ENCODE measurements around the gene KCTD20.

DNA sequence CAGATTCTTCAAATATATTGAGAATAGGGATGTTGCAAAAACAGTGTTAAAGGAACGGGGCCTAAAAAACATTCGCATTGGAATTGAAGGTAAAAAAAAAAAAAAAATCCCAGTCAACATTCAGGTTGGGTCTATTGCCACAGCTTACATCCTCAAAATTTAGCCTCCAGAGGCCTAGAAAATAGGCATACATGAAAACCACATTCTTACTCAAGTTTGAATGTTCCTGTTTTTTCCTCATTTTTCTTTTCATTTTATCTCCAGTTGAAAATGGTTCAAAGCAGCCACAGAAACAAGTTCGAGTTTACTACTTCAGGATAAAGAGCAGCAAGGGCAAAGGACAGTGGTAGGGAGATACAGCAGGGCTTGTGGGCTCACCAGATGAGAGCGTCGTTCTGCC lies 41.9 kb downstream of the KCTD20 start:
- TF ChIP-seq, protein P1, sequence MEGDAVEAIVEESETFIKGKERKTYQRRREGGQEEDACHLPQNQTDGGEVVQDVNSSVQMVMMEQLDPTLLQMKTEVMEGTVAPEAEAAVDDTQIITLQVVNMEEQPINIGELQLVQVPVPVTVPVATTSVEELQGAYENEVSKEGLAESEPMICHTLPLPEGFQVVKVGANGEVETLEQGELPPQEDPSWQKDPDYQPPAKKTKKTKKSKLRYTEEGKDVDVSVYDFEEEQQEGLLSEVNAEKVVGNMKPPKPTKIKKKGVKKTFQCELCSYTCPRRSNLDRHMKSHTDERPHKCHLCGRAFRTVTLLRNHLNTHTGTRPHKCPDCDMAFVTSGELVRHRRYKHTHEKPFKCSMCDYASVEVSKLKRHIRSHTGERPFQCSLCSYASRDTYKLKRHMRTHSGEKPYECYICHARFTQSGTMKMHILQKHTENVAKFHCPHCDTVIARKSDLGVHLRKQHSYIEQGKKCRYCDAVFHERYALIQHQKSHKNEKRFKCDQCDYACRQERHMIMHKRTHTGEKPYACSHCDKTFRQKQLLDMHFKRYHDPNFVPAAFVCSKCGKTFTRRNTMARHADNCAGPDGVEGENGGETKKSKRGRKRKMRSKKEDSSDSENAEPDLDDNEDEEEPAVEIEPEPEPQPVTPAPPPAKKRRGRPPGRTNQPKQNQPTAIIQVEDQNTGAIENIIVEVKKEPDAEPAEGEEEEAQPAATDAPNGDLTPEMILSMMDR (IDR thresholded peaks at IDR 0.05): no peak
- no peak for TF ChIP-seq POLR2A (IDR thresholded peaks at IDR 0.05)

Data from thyroid gland (tissue), 4 donors.